GM19240 (cell line): ENCODE data around the gene SSH2.
"Not testable (repeated sequence)": the region's sequence is repeated elsewhere in the genome, so short reads cannot be mapped to it uniquely, and the experiment has no call there.

Experiments used
- DNase-seq: peaks from one replicate; pipeline ENCODE4 v3.0.0; 2011; ENCODE audit warnings: low spot score; ENCODE audit not compliant: insufficient read length

Gene SSH2

DNA sequence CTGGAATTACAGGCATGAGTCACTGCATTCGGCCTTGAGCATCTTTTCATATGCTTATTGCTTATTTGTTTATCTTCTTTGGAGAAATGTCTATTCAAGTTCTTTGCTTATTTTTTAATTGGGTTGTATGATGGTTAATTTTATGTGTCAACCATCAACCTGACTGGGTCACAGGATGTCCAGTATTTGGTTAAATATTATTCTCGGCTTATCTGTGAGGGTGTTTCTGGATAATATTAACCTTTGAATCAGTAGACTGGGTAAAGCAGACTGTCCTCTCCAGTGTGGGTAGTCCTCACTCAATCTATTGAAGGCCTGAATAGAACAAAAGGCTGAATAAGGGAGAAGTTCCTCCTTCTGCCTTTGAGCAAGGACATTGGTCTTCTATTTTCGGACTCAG lies 142.0 kb downstream of the SSH2 start:
- no peak for DNase-seq

DNA sequence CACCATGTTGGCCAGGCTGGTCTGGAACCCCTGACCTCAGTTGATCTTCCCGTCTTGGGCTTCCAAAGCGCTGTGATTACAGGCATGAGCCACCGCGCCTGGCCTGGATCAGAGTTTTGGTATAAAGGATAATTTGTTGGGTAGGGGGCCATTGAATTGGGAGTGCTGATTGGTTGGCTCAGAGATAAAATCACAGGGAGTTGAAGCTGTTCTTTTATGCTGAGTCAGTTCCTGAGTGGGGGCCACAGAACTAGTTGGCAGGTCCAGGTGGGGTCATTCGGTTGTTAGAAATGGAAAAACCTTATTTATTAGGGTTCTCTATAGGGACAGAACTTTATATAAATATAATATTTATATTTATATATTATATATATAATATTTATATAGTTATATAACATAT lies 147.1 kb downstream of the SSH2 start:
- no peak for DNase-seq

DNA sequence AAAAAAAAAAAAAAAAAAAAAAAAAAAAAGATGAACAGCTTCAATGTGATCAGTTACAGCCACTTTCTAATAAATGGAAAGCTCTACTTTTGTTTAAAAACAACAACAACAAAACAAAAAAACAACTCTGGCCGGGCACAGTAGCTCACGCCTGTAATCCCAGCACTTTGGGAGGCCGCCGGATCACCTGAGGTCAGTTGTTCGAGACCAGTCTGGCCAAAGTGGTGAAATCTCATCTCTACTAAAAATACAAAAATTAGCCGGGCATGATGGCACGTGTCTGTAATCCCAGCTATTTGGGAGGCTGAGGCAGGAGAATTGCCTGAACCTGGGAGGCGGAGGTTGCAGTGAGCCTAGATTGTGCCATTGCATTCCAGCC lies 150.2 kb downstream of the SSH2 start:
- not testable (repeated sequence) for DNase-seq

DNA sequence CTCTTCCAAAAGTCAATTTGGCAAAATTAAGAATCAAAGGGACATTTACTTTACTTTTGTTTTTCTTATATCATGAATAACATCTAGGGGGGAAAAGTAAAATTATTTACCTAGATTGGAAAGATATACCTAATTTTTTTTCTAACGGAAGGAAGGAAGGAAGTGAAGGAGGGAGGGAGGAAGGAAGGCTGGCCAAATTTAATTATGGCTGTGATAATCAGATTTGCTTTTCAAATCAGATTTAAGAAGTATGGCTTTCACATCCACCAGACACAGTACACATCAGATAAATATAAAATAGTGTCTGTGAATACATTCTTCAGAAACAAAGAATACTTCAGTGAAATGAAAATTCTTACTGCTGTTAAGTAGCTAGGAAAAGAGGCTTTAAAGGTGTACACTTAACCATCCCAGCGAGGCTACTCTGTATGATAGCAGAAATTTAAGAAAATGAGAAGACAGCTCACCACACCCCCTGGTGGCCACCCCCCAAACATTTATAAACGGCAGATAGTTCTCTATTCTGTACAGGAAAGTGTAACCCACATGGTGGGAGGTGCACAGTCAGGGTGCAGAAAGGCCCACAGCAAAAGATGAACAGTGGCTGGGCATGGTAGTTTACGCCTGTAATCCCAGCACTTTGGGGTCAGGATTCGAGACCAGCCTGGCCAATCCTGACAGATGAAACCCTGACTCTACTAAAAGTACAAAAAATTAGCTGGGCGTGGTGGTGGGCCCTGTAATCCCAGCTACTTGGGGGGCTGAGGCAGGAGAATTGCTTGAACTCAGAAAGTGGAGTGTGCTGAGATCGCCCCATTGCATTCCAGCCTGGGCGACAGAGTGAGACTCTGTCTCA lies 150.8 kb downstream of the SSH2 start:
- peak; percentile 57 for DNase-seq

DNA sequence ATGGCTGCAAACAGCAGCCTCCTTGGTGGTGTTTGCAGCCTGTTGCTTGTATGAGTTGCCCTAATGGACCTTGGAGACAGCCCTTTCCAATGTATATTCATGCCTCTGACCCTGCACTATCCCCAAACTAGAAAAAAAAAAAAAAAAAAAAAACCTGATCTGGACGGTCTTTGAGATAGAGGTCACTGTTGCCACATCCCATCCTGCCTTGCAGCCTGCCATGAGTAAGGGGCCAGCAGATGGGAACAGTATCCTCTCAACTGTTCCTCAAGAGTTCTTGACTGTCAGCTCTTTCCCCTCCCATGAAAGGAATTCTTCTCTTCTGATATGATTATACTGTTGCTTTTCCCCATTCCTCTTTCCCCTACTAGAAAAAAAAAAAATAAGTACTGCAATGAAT lies 152.4 kb downstream of the SSH2 start:
- DNase-seq: no peak

DNA sequence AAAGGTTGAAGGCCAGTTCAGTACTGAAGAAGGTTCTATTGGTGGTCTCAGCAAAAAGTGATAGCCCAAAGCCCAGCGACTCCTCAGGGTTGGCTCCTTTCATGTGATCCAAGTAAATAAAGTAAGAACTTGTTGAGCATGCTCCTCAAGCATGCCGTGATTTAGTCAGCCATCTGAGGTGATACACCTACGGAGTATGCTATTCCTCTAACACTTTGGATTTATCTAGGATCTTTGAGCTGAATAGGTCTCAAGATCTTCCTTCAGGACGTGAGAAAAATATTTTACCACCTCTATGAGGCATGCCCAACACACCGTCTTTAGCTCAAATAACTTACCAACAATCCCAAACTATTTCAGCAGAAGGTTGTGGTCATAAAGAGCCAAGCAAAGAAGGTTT lies 154.0 kb downstream of the SSH2 start:
- DNase-seq: no peak

DNA sequence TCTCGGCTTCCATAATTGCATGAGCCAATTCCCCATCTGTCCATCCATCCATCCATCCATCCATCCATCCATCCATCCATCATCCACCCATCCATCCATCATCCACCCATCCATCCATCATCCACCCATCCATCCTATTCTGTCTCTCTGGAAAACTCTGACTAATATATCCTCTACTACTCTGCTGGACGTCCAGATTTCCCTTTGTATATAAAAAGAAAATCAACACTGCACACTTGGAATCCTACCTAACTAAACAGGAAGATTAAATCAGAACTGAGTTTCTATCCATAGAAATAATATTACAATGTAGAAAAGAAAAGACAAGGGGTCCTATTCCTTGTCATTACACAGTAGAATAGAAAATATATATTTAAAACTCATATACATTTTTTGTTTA lies 157.0 kb downstream of the SSH2 start:
- DNase-seq: no peak

DNA sequence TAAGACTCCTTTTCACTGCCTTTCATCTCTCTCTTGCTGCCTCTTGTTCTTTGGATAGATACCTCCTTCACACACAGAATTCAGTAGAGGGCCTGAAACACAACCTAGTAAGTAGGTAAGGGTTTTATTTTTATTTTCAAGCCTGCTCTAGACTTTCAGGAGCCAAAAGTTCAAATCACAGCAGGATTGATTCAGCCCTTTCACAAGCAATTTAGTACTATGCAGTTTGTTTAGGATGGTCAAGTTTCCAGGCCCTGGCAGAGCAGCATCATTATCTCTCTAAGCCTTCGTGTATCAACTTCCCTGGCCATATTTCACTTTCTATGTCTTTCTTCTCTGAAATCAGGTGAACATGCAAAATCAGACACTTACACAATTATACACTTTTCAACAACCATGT lies 158.5 kb downstream of the SSH2 start:
- DNase-seq: no peak

DNA sequence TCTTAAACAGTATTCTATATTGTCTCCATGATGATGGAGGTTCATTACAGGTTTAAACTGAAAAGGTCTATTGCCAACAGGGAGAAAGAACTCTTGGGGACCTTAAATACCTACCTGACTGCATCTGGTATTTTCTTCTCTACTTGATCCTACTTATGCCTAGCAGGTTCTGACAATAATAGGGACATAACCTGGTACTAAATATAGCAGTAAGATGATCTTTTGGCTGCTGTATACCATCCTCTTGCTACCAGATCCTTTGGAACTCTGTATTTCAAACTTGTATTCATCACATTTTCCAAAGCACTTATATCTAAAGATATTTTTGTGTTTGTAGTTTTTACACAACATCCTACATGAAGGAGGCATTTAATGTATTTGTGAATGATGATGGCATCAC lies 160.8 kb downstream of the SSH2 start:
- no peak for DNase-seq

DNA sequence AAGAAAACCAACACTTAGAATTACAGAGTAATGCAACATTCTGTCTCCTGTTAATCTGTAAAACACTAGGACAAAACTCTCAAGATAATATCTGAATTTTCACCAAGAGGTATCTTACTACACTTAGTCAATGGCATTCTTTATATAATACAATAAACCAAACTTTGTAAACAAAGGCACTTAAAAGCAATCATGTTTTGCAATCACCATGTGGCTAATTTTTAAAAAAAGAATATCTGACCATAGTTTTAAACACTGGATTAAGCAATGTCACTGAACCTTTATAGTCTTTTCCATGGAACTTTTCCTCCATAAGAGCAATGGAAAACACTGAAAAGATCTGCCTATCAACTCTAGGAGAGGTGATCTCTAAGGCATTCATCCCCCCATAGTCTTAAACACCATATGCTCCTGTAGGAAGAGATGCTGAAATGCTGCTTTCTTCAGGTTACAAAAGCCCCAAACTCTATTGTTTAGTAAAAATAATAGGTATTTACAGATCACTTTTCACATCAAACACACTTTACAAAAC lies 163.2 kb downstream of the SSH2 start:
- no peak for DNase-seq

DNA sequence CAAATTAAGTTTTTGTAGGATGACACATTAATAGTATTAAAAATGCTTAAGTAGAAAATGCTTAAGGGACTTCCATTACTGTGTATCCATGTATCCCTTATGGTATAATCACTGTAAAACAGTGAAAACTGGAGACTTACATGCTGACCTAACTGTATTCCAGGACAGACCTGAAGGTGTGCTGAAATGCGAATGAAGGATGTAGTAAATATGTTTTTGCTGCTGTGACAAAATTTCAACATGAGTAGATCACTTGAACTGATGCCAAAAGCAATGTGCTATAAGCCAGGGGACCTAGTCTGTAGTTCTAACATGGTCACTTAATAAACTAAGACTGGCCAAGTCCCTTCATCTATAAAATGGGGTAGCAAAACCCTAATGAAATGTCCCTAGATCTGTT lies 165.3 kb downstream of the SSH2 start:
- no peak for DNase-seq

DNA sequence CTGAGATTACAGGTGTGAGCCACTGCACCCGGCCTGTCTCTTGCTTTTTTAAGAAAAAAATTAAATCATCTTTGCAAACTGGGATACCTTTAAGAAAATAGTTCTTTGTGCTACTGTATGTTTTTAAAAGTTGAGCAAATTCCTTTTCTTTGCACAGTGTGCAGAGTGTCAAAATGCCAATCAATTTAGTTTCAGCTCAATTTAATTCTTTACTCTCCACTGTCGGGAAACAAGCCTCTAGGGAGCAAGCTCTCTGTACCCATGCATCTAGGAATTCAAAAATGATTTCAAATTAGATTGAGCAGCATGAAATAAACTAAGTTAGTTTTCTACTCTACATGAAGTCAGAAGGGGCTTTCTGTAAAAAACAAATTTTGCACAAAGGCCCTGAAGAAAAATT lies 165.8 kb downstream of the SSH2 start:
- DNase-seq: no peak

DNA sequence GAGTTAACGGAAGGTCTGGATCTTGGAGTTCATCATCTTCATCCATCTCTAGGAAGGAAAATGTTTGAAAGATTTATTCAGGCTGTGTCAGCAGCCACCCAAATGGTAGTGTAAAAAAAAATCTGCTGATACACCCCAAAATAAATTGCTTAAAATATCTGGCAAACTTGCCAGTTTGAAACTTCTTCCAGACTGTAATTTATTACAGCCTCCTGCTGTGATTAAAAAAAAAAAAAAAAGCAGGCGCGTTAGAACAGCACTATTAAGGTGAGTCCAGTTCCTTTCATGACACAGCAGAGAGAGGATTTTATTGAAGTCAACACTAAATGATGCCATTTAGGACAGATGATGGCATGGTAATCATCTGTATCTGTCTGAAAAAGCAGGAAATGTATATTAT lies 166.8 kb downstream of the SSH2 start:
- no peak for DNase-seq

DNA sequence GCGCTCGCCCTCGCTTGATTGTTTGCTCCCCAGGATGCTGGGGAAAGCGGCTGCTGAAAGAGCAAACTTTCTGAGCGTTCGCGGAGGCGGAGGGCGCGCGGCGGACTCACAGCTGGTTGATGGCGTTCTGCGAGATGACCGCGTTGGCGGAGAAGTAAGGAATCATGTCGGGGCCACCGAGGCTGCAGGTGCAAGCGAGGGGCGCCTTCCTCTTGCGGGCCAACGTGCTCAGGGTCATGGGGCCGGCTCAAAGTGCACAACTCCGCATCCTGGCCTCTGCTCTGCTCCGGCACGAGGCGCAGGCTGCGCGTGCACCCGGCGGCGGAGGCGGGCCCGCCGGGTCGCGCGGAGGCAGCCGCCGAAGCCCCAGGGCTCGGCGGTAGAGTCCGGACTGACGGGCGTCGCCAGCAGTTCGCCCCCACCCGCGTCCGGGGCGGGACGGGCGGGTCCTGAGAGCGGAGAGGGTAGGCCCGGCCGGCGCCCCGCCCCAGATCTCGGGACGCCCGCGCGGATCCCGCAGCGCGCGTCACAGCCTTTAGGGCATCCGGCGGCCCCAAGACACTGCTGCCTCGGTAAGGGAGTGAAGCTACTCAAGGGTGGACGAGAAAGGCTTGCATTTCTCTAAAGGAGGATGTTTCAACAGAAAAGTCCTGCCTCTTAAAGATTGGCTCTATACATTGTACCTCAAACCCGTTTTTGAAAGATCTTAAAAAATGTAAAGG lies 168.8 kb downstream of the SSH2 start:
- peak; percentile 56 for DNase-seq

DNA sequence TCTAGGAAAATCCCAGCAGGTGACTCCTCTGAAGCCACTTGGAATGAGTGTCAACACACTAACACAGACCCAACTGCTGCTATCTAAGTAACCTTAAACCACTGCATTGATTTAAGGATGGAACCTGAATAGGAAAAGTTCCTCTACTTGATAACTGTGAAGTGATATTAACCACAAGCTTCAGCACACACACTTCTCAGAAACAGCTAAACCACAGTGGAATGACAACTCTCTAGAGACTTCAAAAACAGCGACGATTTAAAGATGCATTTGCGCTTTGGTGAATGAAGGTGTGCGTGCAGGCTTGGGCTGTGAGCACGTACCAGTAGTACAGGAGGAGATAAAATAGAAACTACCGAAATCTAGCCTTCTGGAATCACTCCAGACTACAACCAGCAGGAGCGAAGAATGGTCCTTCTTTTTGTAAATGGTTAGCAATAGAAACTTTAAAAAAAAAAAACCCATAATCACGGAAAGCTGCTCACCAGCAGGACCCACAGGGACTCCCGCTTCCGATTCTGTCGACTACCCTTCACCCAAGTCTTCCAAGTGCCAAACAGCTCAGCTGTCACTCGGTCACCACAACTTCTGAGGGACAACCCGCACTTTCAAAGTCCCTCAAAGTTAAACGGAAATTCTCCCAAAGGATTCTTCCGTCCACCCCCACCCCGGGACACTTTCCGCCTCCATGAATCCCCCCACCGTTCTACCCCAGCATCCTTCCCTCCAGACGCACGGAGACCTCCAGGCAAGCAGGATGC lies 169.6 kb downstream of the SSH2 start:
- DNase-seq: no peak

DNA sequence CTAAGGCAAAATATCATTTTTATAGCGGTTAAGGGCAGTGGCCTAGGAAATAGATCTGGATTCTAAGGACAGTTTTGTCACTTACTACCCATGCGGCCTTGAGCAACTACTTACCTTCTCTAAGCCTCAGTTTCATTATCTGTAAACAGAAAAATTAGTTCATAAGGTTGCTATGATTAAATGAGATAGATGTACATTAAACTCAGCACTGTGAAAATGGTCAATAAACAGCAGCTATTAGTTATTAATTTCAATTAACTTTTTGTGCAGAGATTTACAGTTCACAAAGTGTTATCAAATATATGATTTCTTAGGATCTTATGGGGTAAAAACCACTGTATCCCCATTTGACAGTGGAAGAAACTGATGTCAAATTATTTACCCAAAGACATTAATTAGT lies 171.8 kb downstream of the SSH2 start:
- no peak for DNase-seq

DNA sequence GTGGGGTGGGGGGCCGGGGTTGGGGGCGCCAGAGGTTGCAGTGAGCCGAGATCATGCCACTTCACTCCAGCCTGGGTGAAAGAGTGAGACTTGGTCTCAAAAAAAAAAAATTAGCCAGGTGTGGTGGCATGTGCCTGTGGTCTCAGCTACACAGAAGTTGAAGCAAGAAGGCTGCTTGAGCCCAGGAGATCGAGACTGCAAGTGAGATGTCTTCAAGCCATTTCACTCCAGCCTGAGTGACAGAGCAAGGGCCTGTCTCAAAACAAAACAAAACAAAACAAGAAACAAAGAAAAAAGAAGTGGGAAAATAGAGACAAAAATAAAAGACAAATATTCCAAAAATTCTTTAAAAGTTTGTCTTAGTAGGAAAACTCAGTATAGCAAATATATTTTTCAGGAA lies 172.2 kb downstream of the SSH2 start:
- DNase-seq: no peak

DNA sequence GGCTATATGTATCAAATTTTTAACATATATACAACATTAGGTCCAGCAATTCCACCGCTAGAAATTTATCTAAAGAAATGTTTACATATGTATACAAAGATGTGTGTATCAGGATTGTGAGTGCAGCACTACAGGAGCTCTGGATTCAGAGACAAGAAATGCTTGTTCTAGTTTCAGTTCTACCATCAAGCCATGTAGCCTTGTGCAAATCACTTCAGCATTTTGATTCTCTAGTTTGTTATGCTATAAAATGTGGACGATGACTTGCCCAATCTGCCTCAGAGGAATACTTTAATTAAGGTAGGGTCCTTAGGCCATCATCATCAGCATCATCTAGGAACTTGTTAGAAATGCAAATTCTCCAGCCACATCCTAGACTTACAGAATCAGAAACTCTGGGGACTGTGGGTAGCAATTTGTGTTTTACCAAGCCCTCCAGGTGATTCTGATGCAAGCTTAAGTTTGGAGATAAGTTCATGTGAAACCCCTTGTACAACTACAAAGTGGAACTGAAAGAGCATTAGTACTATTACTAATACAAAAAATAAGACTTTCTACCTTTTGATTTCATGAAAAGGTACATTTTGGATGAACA lies 176.1 kb downstream of the SSH2 start:
- no peak for DNase-seq

DNA sequence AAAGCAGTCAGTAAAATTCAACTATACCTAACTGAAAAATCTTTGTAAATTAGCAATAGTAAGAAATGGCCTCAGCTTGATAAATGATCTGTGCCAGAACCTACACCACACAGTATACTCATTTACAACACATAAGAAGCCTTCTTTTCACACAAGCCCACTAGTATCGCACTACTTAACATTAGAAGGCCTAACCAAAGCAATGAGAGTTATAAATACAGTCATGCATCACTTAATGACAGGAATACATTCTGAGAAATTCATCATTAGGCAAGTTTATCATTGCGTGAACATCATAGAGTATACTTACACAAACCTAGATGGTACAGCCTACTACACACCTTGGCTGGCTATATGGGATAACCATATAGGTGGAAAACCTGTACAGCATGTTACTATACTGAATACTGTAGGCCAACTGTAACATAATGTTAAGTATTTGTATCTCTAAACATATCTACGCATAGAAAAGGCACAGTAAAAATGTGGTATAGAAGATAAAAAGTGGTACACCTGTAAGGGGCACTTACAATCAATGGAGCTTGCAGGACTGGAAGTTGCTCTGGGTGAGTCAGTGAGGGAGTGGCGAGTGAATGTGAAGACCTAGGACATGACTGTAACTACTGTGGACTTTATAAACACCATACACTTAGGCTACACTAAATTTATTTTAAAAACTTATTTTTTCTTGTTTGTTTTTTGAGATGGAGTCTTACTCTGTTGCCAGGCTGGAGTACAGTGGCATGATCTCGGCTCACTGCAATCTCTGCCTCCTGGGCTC lies 180.8 kb downstream of the SSH2 start:
- no peak for DNase-seq

DNA sequence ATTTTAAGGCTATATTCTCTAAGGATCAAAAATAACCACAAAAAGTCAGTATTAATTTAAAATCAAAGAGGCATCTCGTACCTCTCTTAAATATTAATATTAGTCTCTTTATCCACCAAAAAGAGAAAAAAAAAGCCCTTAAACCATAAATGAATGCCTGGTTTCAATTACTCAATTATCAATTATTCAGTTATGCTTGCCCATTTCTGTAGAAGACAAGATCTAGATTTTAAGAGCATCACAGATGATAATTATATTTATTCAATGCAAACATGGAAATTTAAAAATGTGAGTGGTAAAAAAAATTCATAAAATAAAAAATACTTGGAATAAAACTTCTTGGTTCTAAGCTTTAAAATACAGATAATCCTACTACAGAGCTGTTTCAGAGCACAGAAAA lies 181.6 kb downstream of the SSH2 start:
- no peak for DNase-seq

DNA sequence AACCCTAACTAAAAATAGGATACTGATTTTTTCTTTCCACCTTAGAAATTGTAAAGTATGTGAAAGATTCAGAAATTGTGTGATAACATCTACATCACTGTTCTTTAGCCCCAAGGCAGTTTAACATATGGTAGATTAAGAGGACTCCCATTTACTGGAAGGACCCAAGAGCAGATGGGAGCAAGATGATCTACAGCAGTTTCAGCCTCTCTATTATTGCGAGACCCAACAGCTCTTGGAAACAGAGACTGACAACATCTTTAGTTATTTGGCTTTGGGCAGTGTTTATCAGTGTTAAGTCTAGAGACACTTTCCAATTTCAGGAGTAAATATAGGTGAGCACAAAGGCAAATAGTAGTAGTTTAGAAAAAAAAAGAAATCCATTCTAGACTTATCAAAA lies 182.4 kb downstream of the SSH2 start:
- no peak for DNase-seq
